H9 (cell line): Measurements from ENCODE around the gene RMND5A. TPM values are rescaled to one million over a fixed set of nuclear protein-coding genes. Genes with fewer than 3 reads are reported as not detected.

Source experiments
- DNase-seq: peaks from one replicate; pipeline ENCODE4 v3.0.0-alpha.2; 2017
- H2AFZ ChIP-seq: one replicate; pipeline ENCODE4 v1.6.1; 2013; ENCODE audit warnings: mild to moderate bottlenecking, low read length, control low read depth, moderate library complexity
- H2AK5ac ChIP-seq: 2 replicates; pipeline ENCODE4 v1.6.1; 2013; ENCODE audit warnings: low read length, control low read depth, mixed read lengths; ENCODE audit not compliant: insufficient read length
- H2BK120ac ChIP-seq: one replicate; pipeline ENCODE4 v1.6.1; 2013; ENCODE audit warnings: low read depth, mild to moderate bottlenecking, low read length, control low read depth, inconsistent platforms; ENCODE audit not compliant: poor library complexity, severe bottlenecking
- H2BK12ac ChIP-seq: 2 replicates; pipeline ENCODE4 v1.6.1; 2013; ENCODE audit warnings: low read length, control low read depth, mixed read lengths, low read depth; ENCODE audit not compliant: insufficient read length
- H2BK15ac ChIP-seq: 2 replicates; pipeline ENCODE4 v1.6.1; 2013; ENCODE audit warnings: low read depth, low read length, control low read depth
- H2BK20ac ChIP-seq: one replicate; pipeline ENCODE4 v1.6.1; 2013; ENCODE audit warnings: low read depth, mild to moderate bottlenecking, low read length, control low read depth, inconsistent platforms; ENCODE audit not compliant: poor library complexity, severe bottlenecking
- H2BK5ac ChIP-seq: 2 replicates; pipeline ENCODE4 v1.6.1; 2013; ENCODE audit warnings: low read length, control low read depth, mixed read lengths; ENCODE audit not compliant: insufficient read length
- H3K14ac ChIP-seq: 2 replicates; pipeline ENCODE4 v1.6.1; 2013; ENCODE audit warnings: low read length, control low read depth; ENCODE audit not compliant: insufficient read depth
- H3K18ac ChIP-seq: 2 replicates; pipeline ENCODE4 v1.6.1; 2013; ENCODE audit warnings: low read depth, mild to moderate bottlenecking, mixed read lengths, low read length, control low read depth; ENCODE audit not compliant: insufficient read length
- H3K23ac ChIP-seq: 2 replicates; pipeline ENCODE4 v1.6.1; 2013; ENCODE audit warnings: low read length, control low read depth, mixed read lengths, low read depth; ENCODE audit not compliant: insufficient read length
- H3K23me2 ChIP-seq: 2 replicates; pipeline ENCODE4 v1.6.1; 2013; ENCODE audit warnings: low read depth, mild to moderate bottlenecking, mixed read lengths, low read length, control low read depth; ENCODE audit not compliant: insufficient read length, poor library complexity, severe bottlenecking
- H3K27ac ChIP-seq: 2 replicates; pipeline ENCODE4 v1.5.1; 2013; ENCODE audit warnings: low read length, control low read depth, mixed read lengths, low read depth; ENCODE audit not compliant: insufficient read length
- H3K27me3 ChIP-seq: 2 replicates; pipeline ENCODE4 v1.6.1; 2013; ENCODE audit warnings: low read length, control low read depth, inconsistent platforms; ENCODE audit not compliant: insufficient read depth
- H3K4ac ChIP-seq: 2 replicates; pipeline ENCODE4 v1.6.1; 2013; ENCODE audit warnings: low read depth, mild to moderate bottlenecking, control low read depth, inconsistent platforms, low read length, moderate library complexity
- H3K4me1 ChIP-seq: 2 replicates; pipeline ENCODE4 v1.6.1; 2013; ENCODE audit warnings: low read length, control low read depth, inconsistent platforms; ENCODE audit not compliant: insufficient read depth
- H3K4me2 ChIP-seq: 2 replicates; pipeline ENCODE4 v1.6.1; 2013; ENCODE audit warnings: low read length, control low read depth, mixed read lengths; ENCODE audit not compliant: insufficient read length, insufficient read depth
- H3K56ac ChIP-seq: 2 replicates; pipeline ENCODE4 v1.6.1; 2013; ENCODE audit warnings: low read depth, mild to moderate bottlenecking, mixed read lengths, low read length, control low read depth; ENCODE audit not compliant: insufficient read length
- H3K79me1 ChIP-seq: 2 replicates; pipeline ENCODE4 v1.6.1; 2013; ENCODE audit warnings: low read depth, mild to moderate bottlenecking, moderate library complexity, low read length, control low read depth, inconsistent platforms; ENCODE audit not compliant: insufficient read depth, poor library complexity, severe bottlenecking
- H3K79me2 ChIP-seq: 2 replicates; pipeline ENCODE4 v1.6.1; 2013; ENCODE audit warnings: low read length, control low read depth, inconsistent platforms; ENCODE audit not compliant: insufficient read depth
- H3K9ac ChIP-seq: 2 replicates; pipeline ENCODE4 v1.6.1; 2013; ENCODE audit warnings: low read length, control low read depth, mixed read lengths; ENCODE audit not compliant: insufficient read length; ENCODE audit errors: extremely low read depth
- H3K9me3 ChIP-seq: one replicate; pipeline ENCODE4 v1.6.1; 2013; ENCODE audit warnings: low read depth, low read length, inconsistent platforms; ENCODE audit not compliant: control insufficient read depth
- H3T11ph ChIP-seq: one replicate; pipeline ENCODE4 v1.6.1; 2013; ENCODE audit warnings: mild to moderate bottlenecking, low read length, control low read depth, inconsistent platforms
- H4K20me1 ChIP-seq: one replicate; pipeline ENCODE4 v1.6.1; 2013; ENCODE audit not compliant: control insufficient read depth, insufficient read length, insufficient read depth
- H4K5ac ChIP-seq: 2 replicates; pipeline ENCODE4 v1.6.1; 2013; ENCODE audit warnings: low read depth, mild to moderate bottlenecking, mixed read lengths, low read length, control low read depth; ENCODE audit not compliant: insufficient read length
- H4K8ac ChIP-seq: replicated peaks from 2 replicates; pipeline ENCODE4 v1.6.1; 2013; ENCODE audit warnings: low read length, control low read depth, mixed read lengths, low read depth; ENCODE audit not compliant: insufficient read length
- H4K91ac ChIP-seq: 2 replicates; pipeline ENCODE4 v1.6.1; 2013; ENCODE audit warnings: low read depth, mild to moderate bottlenecking, moderate library complexity, mixed read lengths, low read length, control low read depth; ENCODE audit not compliant: insufficient read length
- H3K27ac Mint-ChIP-seq, 3 experiments: 2 replicates in 2 of 3; 3 replicates in 1 of 3; pipeline ENCODE4 v1.8.0; 2020 to 2021; ENCODE audit warnings: mixed read lengths in 3 of 3, mild to moderate bottlenecking in 1 of 3, moderate library complexity in 1 of 3
- H3K27me3 Mint-ChIP-seq: 2 replicates; pipeline ENCODE4 v1.8.0; 2021; ENCODE audit warnings: low read depth, mild to moderate bottlenecking, moderate library complexity, mixed read lengths
- H3K36me3 Mint-ChIP-seq, 3 experiments: 2 replicates in 2 of 3; 3 replicates in 1 of 3; pipeline ENCODE4 v1.8.0; 2020 to 2021; ENCODE audit warnings: low read depth in 3 of 3, mixed read lengths in 3 of 3; ENCODE audit not compliant: insufficient read depth in 1 of 3
- H3K4me1 Mint-ChIP-seq, 2 experiments: 2 replicates each; pipeline ENCODE4 v1.8.0; 2020; ENCODE audit warnings: mixed read lengths in 2 of 2
- H3K4me3 Mint-ChIP-seq, 2 experiments: 2 replicates in 1 of 2; 3 replicates in 1 of 2; pipeline ENCODE4 v1.8.0; 2020 to 2021; ENCODE audit warnings: mild to moderate bottlenecking in 2 of 2, mixed read lengths in 2 of 2, moderate library complexity in 1 of 2
- H3K9me3 Mint-ChIP-seq, 2 experiments: 2 replicates in 1 of 2; 3 replicates in 1 of 2; pipeline ENCODE4 v1.8.0; 2020; ENCODE audit warnings: mild to moderate bottlenecking in 2 of 2, mixed read lengths in 2 of 2, moderate library complexity in 1 of 2
- WGBS: extraction: QIAGEN DNeasy Blood & Tissue Kit; methylation state at CpG from one replicate; pipeline ENCODE4 v1.1.7; 2013; ENCODE audit warnings: missing lambda C conversion rate, low lambda C conversion rate, mixed read lengths; ENCODE audit not compliant: insufficient read length; ENCODE audit errors: extremely low coverage; 5-methylcytosine and 5-hydroxymethylcytosine counted together
- total RNA-seq: library from RNA; stranded (reverse); gene quantifications from 2 replicates; pipeline ENCODE4 v1.2.1, GENCODE V29; 2021
- TF ChIP-seq, protein P1 (sequence below): fragments of 200-600 bp; sonication (generic); conservative IDR thresholded peaks from 3 replicates; pipeline ENCODE4 v1.8.0; 2021; ENCODE audit warnings: antibody characterized with exemption, mild to moderate bottlenecking

Gene RMND5A
- total RNA-seq, 1 experiment from 2014 or later: 48.8 TPM

DNA sequence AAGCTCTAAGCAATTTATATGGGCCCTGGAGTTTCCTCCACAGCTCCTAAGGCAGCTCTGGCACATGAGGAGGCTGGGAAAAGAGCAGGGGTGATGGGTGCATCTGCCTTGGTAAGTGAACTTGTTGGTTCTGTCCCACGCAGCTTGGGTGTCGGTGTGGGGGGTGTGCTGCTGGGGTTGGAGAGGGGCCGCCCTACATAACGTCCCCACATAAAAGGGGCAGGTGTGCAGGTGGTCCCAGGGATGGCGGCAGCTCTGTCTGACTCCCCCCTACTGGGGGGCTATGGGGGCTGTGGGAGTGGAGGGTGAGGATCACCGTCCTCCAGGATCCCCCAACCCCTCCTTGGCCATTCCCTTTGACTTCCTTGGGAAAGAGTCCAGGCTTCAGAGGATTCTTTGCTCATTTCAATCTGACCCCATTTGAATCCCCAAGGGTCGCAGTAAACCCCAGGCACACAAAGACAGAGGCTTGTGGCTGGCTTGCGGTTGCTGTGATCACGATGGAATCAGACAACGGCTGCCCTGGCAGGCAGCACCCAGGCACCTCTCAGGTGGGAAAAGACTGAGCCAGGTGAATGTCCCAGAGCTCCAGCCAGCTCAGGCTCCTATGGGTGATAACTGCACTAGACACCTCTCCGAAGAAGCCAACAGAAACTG, 105.1 kb downstream of the RMND5A start:
- peaks cover 0 to 9% of the 10 kb centered on the region in 2 experiments for H3K4me1 Mint-ChIP-seq
- Histone ChIP-seq H3K9me3 (peaks cover 4% of the 10 kb centered on the region), H3K18ac (no peak overlapping the region), H2BK12ac (no peak overlapping the region), H2BK20ac (no peak overlapping the region), H3K14ac (no peak overlapping the region; the same call in 1 of the 2 replicates), H2BK15ac (no peak overlapping the region), H3K79me1 (no peaks in the 10 kb centered on the region), H3K27me3 (no peaks in the 10 kb centered on the region), H4K20me1 (no peaks in the 10 kb centered on the region), H3K4me1 (no peaks in the 10 kb centered on the region), H3K27ac (no peak overlapping the region), H3K79me2 (no peaks in the 10 kb centered on the region), H3K56ac (no peak overlapping the region), H4K5ac (no peak overlapping the region), H4K8ac (no peak overlapping the region), H3K9ac (no peak overlapping the region), H2BK120ac (no peak overlapping the region), H2BK5ac (no peak overlapping the region), H3K23me2 (no peaks in the 10 kb centered on the region), H2AK5ac (no peak overlapping the region), H4K91ac (no peak overlapping the region), H2AFZ (no peak overlapping the region), H3K4ac (no peak overlapping the region), H3K23ac (no peak overlapping the region), H3K4me2 (no peak overlapping the region), H3T11ph (no peak overlapping the region)
- TF ChIP-seq, protein P1, sequence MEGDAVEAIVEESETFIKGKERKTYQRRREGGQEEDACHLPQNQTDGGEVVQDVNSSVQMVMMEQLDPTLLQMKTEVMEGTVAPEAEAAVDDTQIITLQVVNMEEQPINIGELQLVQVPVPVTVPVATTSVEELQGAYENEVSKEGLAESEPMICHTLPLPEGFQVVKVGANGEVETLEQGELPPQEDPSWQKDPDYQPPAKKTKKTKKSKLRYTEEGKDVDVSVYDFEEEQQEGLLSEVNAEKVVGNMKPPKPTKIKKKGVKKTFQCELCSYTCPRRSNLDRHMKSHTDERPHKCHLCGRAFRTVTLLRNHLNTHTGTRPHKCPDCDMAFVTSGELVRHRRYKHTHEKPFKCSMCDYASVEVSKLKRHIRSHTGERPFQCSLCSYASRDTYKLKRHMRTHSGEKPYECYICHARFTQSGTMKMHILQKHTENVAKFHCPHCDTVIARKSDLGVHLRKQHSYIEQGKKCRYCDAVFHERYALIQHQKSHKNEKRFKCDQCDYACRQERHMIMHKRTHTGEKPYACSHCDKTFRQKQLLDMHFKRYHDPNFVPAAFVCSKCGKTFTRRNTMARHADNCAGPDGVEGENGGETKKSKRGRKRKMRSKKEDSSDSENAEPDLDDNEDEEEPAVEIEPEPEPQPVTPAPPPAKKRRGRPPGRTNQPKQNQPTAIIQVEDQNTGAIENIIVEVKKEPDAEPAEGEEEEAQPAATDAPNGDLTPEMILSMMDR: no peak
- WGBS: no CpG with 5 or more reads among the region's 11 CpGs
- DNase-seq: no peak
- peaks cover 12% of the 10 kb centered on the region for H3K27me3 Mint-ChIP-seq
- H3K36me3 Mint-ChIP-seq: peaks cover 0 to 7% (median 2%) of the 10 kb centered on the region in 3 experiments; a peak in 3 of 7 replicates
- H3K27ac Mint-ChIP-seq: no peak overlapping the region
- peaks cover 6% of the 10 kb centered on the region in 2 experiments; a peak in 4 of 5 replicates for H3K9me3 Mint-ChIP-seq
- no peak overlapping the region for H3K4me3 Mint-ChIP-seq
